HuH-7 (cell line): Measurements from ENCODE around the gene ZBTB37.
"Not testable (repeated sequence)": the region's sequence is repeated elsewhere in the genome, so short reads cannot be mapped to it uniquely, and the experiment has no call there.

ENCODE experiments used
- DNase-seq: peaks from one replicate; pipeline ENCODE4 v3.0.0; 2011; ENCODE audit warnings: low spot score

ZBTB37 gene, protein sequence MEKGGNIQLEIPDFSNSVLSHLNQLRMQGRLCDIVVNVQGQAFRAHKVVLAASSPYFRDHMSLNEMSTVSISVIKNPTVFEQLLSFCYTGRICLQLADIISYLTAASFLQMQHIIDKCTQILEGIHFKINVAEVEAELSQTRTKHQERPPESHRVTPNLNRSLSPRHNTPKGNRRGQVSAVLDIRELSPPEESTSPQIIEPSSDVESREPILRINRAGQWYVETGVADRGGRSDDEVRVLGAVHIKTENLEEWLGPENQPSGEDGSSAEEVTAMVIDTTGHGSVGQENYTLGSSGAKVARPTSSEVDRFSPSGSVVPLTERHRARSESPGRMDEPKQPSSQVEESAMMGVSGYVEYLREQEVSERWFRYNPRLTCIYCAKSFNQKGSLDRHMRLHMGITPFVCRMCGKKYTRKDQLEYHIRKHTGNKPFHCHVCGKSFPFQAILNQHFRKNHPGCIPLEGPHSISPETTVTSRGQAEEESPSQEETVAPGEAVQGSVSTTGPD

DNA sequence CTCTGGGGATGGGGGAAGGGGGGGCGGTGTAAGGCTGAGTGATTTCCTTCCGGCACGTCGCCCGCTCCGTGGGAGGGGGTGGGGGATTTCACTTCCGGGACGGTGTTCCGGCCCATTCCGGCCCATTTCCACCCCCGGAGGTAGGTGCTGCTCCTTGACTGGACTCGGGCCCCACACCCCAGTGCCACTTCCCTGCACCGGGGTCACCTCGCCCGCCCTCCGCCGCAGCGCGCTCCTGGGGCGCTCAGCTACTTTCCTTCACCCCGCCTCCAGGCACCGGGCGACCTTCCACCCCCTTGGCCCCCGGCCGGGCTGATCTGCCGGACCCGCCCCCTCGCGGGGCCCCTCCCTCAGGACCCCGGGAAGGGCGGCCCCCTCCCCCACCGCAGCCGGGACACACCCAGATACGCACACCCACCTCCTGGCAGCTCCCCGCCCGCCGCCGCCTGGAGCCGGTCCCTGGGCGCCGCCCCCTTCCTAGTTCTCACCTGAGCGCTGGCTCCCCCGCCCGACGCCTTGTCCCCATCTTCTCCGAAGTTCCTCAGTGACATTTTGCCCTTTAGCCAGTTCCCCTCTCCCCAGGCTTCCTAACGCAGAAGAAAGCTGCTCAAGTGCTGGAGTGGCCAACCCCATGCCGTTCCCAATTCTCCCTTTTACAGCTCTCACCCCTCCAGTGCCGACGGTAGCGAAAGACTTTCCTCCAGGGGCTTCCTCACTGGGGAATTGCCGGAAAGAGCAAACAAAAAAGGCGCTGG is at the start of gene ZBTB37:
TSS of gene ZBTB37 (plus strand) at position 115 of the 755 bp plus-strand sequence. CDS start 1,846 bp downstream, outside the sequence.
- peak; percentile 77 for DNase-seq

DNA sequence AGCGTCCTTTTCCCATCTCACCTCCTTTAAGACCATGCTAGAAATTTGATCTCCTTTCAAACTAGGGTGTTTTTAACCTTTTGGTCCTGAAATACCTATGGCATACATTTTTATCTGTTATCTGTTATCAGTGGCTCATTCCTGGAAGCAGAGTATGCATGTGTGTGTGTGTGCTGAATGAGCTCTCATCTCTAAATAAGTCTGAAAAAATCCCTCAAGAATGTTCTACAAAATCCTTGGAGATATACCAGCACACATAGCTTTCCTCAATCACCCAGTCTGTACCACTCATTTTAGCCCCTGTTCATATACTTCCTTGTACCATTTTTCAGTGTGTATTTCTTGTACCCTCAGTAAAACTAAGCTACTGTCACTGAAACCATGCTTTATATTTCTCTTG is 49.7 kb upstream of the ZBTB37 start:
- DNase-seq: no peak

DNA sequence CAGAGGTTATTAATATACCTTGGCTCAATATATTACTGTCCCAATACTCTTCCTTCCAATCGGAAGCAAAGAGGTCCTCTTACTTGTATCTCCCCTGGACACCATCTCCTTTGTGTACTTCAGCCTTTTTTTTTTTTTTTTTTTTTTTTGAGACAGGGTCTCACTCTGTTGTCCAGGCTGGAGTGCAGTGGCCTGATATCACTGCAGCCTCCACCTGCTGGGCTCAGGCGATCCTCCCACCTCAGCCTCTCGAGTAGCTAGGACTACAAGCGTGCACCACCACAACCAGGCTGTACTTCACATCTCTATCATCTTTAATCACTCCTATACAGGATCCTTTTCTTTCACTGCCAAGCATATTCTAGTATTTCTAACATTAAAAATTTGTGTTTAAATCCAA is 46.5 kb upstream of the ZBTB37 start:
- no peak for DNase-seq

DNA sequence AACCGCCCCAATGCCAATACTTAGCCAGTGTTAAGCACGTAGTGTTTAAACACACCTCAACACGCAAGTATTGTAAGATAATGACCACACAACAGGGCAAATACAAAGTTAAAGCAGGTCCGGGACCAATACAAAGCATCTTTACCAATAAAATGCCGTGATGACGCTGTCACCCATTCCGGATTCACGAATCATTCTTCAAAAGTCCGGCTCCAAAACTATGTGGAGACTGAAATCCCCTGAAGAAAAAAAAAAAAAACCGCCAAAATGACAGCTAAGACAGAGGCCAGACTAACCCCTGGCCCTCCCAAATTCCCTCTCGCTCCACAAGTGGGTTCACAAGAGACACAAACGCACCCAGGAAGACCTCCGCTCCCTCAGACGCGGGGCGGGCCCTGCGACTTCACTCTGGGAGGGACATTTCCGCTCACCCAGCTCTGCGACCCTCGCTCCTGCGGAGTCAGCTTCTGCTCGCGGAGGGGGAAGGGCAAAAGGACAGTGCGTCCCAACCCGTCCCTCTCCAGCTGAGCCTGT is 44.3 kb upstream of the ZBTB37 start:
- no peak for DNase-seq

DNA sequence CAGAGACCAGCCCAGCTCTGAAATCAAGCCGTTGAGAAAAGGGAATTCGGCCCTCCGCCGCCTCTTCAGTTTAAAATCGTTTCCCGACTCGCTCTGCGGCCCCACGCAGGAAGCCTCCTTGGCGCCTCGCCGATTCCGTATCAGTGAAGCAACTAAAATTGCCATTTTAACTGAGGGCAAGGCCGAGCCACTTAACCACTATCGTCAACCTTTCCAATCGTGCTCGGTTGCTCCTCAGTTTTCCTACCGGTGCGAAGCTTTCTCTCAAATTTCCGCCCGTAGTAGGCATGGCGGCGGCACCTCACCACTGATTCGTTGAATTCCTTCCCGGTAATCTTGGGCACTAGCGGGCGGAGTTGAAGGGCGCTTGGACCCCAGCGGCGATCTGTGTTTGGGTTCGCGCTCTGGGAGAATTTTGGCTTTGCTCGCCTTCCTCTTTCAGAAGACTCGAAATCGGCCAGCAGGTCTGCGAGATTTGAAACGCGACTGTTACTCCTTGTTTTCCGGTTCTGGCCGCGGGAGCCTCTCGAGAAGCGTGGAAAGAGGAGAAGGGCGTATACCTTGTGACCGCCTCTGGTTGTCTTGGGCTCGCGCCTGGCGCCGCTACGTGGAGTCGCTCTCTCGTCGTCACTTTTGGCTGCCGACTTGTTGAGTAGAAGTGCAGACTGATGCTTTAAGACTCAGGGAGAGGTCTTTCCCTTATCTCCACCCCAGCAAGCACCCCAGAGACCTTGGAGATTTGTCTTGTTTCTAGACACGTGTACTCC is 43.7 kb upstream of the ZBTB37 start, which contains the start of the genes CENPL and DARS2:
TSS of gene CENPL (minus strand) at position 569 of the 767 bp plus-strand sequence. CDS start 13,584 bp downstream, outside the sequence.
TSS of gene DARS2 (plus strand) at position 359 of the 767 bp plus-strand sequence. CDS start 557 bp downstream, outside the sequence.
- DNase-seq: peak; percentile 66

DNA sequence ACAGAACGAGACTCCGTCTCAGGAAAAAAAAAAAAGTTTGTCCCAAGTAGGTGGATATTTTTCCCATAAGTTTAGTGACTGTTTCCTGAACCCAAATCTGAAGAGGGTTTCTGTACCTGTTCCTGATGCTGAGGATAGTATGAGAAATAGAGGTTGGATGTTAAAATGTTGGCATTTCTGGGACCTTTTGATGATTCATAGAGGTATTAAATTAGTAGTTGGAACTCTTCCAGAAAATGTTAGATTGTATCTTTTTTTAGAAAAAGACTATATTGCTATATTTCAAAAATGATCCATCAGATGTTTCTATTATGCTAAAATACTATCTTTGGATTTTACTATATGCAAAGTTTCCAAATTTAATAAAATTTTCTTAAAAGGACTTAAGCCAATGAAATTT is 40.6 kb upstream of the ZBTB37 start:
- DNase-seq: no peak

DNA sequence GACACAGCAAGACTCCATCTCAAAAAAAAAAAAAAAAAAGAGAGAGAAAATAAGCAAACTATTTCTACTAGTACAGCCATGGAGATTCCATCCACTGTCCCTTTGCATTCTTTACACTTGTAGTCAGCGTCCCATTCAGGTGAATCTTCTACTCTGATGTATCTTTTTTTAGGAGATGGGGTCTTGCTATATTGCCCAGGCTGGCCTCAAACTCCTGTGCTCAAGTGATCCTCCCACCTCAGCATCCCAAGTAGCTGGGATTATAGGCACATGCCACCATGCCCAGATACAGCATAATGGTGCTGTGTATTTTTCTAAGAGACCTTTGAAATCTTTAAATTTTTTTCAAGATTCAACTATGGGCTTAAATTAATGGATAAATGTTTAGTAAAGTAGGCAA is 35.4 kb upstream of the ZBTB37 start:
- DNase-seq: no peak

DNA sequence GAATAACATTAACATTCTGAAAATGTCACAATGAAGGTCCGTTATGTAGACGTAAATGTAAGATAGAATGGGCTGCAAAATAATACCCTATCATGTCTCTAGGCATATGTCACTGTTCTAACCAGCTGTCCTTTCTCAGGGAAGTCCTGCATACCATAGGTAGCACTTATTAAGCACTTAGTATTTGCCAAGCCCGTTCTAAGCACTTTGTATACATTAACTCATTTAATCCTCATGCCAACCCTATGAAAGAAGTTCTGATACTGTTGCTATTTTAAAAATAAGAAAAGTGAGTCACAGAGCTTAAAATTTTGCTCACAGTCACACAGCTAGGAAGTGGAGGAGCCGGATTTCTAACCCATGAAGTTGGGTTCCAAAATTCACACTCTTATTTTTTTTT is 16.1 kb upstream of the ZBTB37 start:
- DNase-seq: no peak

DNA sequence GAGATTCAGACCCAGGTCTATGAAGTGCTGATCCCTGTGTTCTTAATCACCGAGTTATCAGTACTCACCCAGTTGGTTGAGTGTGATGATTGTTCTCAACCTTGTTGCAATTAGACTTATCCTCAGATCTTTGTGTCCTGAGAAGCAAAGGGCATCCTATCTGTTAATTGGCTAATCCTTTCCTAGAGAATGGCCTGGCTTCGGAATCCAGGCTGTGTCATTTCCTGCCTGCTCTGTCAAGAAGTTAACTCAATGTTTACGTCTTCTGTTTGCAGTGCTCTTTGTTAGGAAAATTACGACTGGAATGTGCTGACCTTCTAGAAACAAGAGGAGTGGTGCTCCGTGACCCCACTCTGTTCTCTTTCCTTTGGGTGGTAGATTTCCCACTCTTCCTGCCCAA is 15.1 kb upstream of the ZBTB37 start:
- DNase-seq: no peak

DNA sequence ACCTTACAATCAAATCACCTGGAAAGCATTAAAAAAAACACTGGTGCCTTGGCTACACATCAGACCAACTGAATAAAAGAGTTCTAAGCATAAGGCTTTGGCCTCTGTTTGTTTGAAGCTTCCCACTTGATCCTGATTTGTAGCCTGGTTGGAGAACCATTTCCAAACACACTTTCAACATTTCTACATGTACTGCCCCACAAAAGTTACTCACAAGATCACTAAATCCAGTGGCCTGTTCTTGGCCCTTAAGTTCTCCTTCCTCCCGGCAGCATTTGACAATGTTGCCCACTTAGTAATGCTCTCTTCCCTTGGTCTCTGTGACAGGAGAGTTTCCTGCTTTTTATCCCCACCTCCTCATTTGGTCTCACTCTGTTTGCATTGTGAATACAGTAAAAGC is 12.2 kb upstream of the ZBTB37 start:
- DNase-seq: no peak

DNA sequence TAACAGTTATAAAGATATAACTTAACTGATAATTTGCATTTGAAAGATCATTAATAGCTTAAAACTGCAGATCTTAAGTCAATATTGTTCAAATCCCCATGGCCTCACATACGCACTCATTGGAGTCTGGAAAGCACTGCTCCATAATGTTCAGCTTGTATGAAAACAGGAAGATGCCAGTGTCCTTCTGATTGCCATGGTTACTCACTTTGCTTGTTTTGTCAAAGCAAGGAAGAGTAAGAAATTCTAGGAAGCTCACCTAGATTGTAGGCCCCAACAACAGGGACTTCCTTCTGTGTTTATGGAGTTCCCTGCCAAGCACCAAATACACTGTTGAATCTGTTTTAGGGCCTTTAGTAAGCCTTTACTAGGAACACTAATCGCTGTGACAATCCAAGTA is 11.3 kb upstream of the ZBTB37 start:
- no peak for DNase-seq

DNA sequence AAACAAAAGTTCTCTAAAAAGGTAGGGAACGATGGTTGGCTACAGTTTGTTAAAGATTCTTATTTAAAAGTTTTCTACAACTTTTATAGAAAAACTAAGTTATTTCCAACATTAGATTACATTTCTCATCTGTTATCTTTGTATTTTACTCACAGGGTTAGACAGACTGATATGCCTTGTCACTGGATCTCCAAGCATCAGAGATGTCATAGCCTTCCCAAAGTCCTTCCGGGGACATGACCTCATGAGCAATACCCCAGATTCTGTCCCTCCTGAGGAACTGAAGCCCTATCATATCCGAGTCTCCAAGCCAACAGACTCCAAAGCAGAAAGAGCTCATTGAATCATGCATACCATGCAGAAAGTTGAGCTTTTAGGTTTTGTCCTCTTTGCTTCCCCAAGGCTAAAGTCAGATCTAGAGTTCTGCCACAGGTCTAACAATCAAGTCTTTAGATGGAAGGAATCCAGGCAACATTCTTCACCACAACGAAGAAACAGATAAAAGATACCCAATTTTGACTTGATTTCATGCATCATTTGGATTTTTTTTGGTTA is 10.7 kb upstream of the ZBTB37 start:
- DNase-seq: no peak

DNA sequence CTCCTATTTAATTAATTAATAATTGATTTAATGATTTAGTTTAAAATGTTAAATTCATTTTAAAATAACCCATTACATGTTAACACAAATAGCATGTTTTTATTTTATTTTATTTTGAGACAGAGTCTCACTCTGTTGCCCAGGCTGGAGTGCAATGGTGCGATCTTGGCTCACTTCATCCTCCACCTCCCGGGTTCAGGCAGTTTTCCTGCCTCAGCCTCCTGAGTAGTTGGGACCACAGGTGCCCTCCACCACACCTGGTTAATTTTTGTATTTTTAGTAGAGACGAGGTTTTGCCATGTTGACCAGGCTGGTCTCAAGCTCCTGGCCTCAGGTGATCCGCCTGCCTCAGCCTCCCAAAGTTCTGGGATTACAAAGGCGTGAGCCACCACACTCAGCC is 8.6 kb upstream of the ZBTB37 start:
- DNase-seq: not testable (repeated sequence)

DNA sequence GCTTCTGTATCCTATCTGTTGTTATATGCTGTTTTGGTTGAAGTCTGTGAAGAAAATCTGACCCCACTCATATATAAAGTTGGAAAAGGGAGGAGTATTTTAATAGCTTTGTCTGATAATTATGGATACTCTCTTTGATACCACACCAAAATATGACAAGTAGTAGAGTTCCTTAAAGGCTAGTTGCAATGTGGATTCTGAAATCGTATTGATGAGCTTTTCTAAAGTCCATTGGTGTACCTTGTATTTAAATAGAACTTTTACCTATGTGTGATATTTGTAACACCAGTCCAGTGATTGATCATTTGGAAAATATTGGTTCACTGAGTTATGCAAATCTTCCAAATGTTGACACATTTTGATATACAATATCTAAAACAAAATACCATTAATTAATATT is 8.1 kb upstream of the ZBTB37 start:
- DNase-seq: no peak

DNA sequence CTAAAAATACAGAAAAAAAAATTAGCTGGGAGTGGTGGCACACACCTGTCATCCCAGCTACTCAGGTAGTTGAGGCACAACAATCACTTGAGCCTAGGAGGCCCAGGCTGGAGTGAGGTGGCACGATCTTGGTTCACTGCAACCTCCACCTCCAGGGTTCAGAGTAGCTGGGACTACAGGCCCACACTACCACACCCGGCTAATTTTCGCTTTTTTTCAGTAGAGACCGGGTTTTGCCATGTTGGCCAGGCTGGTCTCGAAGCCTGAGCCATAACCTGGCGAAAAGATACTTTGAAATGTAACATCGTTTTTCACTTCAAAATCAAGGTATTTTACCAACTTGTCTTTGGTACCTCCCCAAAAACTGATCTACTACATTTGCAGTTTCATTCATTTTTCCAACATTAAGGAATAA is 6.4 kb upstream of the ZBTB37 start:
- DNase-seq: no peak

DNA sequence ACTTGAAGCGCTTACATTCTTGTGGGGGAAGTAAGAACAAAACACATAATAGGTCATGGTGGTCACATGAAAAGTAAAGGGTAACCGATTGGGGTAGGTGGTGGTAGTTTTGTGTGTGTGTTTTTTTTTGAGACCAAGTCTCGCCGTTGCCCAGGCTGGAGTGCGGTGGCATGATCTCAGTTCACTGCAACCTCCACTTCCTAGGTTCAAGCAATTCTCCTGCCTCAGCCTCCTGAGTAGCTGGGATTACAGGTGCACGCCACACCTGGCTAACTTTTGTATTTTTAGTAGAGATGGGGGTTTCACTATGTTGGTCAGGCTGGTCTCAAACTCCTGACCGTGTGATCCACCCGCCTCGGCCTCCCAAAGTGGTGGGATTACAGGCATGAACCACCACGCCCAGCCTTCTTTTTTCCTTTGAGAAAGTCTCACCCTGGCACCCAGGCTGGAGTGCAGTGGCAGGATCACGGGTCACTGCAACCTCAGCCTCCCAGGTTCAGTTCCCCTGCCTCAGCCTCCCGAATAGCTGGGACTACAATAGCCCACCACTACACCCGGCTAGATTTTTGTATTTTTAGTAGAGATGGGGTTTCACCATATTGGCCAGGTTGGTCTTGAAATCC is 5.9 kb upstream of the ZBTB37 start:
- not testable (repeated sequence) for DNase-seq

DNA sequence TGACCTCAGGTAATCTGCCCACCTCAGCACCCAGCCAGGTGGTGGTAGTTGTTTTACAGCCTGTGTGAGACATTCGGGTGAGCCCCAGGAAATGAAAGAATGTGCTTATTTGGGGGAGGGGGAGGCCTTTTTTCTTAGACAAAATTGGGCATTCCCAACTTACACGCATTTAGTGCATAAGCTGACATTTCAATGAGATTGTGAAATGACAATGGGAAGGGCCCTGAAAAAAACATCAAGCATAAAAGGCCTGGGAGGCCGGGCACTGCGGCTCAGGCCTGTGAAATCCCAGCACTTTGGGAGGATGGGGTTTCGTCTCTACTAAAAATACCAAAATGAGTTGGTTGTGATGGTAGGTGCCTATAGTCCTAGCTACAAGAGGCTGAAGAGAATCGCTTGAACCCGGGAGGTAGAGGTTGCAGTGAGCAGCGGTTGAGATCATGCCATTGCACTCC is 5.4 kb upstream of the ZBTB37 start:
- DNase-seq: no peak

DNA sequence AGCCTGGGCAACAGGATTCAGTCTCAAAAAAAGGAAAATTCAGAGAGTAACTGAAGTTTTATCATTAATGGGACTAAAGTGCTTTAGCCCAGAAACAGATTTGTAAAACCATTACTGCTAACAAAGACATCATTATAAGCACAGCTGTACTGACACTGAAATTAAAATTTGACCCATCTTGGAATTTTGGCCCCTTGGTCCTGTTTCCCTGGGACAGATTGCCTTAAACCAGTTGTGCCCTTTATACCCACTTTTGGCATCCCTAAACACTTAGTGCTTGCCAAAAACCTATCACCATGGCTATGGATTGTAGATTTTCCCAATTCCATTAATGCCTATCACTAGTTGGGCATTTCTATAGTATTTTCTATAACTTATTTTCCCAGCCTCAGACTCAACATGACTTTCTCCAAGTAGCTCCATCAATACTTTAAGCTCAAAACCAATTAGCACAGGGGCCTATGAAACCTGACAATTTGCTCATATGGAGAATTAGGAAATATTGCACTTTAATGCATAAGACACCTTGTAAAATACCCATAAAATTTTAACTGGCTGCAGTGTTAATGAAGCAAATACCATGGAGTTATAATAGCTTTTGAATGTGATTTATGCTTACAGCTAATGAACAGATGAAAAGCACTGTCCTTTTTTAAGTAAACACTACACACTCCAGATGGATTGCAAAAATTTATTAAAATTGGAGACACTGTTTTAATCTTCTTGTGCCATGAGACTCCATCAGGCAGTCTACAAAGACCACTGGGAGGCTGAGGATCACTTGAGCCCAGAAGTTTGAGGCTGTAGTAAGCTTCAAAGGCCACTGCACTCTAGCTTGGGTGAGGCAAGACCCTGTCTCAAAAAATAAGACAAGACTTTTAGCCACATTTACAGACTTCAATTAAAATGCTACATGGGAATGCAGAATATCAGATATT is 4.7 kb upstream of the ZBTB37 start:
- no peak for DNase-seq

DNA sequence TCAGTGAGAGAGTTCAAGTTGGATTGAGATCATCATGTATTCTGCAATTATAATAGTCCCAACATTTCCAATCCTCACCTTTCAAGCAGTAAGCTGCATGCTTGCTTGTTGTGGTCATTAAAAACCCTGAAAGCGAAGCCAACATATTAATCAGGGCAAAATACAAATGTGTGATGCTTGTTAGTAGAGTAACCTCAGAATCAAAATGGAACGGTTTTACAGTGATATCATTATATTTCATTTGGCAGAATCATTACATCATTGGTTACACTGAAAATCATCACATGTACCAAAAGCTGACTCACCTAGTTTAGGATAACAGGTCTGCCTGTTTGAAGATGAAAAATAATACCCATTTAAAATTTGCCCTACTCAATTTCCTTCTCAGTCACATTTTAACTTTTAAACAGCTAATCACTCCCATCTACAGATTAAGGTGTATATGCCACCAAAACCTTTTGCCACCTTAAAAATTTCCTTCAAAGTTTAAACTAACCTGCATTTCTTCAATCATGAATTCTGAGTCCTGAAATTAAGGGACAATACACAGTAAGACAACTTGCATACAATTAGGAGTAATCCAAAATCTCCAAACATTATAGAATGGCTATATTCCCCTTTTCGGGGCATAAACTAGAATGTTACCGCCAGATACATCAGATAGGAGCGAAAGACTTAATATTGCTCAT is 3.9 kb upstream of the ZBTB37 start:
- DNase-seq: no peak
